Motor neuron (in vitro differentiated cells): ENCODE data around the gene GNG14. TPM values are rescaled to one million over a fixed set of nuclear protein-coding genes. Genes with fewer than 3 reads are reported as not detected.
"Not testable (repeated sequence)": the region's sequence is repeated elsewhere in the genome, so short reads cannot be mapped to it uniquely, and the experiment has no call there.

ENCODE experiments used
- ATAC-seq, 8 experiments: fragments of 200-7000 bp; cut with Tn5 transposase; replicated peaks in 6 of 8; 2 replicates each; pipeline ENCODE4 v1.8.0; 2021; ENCODE audit warnings: mild to moderate bottlenecking in 8 of 8, moderate library complexity in 8 of 8
- H3K27ac ChIP-seq, 2 donors: fragments of 250-450 bp; sonication (Bioruptor Pico); 2 replicates each; pipeline ENCODE4 v1.9.0; 2021; ENCODE audit warnings: antibody characterized with exemption in 2 of 2, mild to moderate bottlenecking in 2 of 2, moderate library complexity in 1 of 2
- H3K4me1 ChIP-seq, 2 donors: fragments of 250-450 bp; sonication (Bioruptor Pico); replicated peaks in 1 of 2; 2 replicates each; pipeline ENCODE4 v1.6.1; 2021; ENCODE audit warnings: antibody characterized with exemption in 2 of 2, mild to moderate bottlenecking in 2 of 2, moderate library complexity in 1 of 2
- H3K4me3 ChIP-seq, 5 donors: fragments of 250-450 bp; sonication (Bioruptor Pico); 2 replicates each; pipeline ENCODE4 v1.9.0; 2021; ENCODE audit warnings: antibody characterized with exemption in 5 of 5, mild to moderate bottlenecking in 5 of 5, moderate library complexity in 4 of 5
- WGBS, 10 experiments: fragments of 450-650 bp; shearing (Covaris generic); methylation state at CpG; one replicate each; pipeline ENCODE4 v1.0.0; 2022; 5-methylcytosine and 5-hydroxymethylcytosine counted together
- in situ Hi-C, 9 experiments: fragments of 400-800 bp; cut with MboI; loops; one replicate each; pipeline ENCODE4 v1.15.0; 2021; ENCODE audit warnings: low sequenced_read_pairs in 9 of 9, low pct_unique_long_range_greater_than_20kb in 2 of 9; ENCODE audit not compliant: unreplicated experiment in 9 of 9
- total RNA-seq, 8 experiments: library from RNA; unstranded; fragments of 300-600 nt; gene quantifications; 2 replicates each; pipeline versions ENCODE4 v1.2.3 to v1.2.4, GENCODE V29; 2022

GNG14 gene
- total RNA-seq, 8 experiments from 2014 or later = 3.7 to 5.7 TPM; not detected in 6

- in situ Hi-C loops = no loop called here
Measured at GRCh38 chr19:12689581-12690216, 1.9 kb downstream of the GNG14 start.

GRCh38 chr19:12692960-12693359 is 5.2 kb downstream of the GNG14 start:
- in situ Hi-C loops = no loop called here
- WGBS, 10 experiments = 60 to 100% (median 86%) methylated on average over 1 to 2 of the region's 5 CpGs; no CpG with 5 or more reads in 2 of the 10 experiments

More at GRCh38 chr19:12689581-12690216, 1.9 kb downstream of the GNG14 start:
- no peak overlapping the region for H3K4me3 ChIP-seq
- H3K4me1 ChIP-seq = no peaks in the 10 kb centered on the region
- no peak overlapping the region for H3K27ac ChIP-seq
- WGBS, 10 experiments = 80% methylated on average over 2 of the region's 26 CpGs; no CpG with 5 or more reads in 8 of the 10 experiments
- peak in 6 of 8 experiments; percentile 4 to 28 (median 18) for ATAC-seq

GRCh38 chr19:12694641-12695040 is 6.8 kb downstream of the GNG14 start:
- no peak overlapping the region for H3K27ac ChIP-seq
- WGBS, 10 experiments = 70 to 91% (median 88%) methylated on average over 2 to 5 of the region's 16 CpGs; no CpG with 5 or more reads in 7 of the 10 experiments
- H3K4me3 ChIP-seq = no peak overlapping the region
- peaks cover 7 to 10% of the 10 kb centered on the region in 2 donors for H3K4me1 ChIP-seq
- no peak for ATAC-seq
- in situ Hi-C loops = no loop called here

More at GRCh38 chr19:12692960-12693359, 5.2 kb downstream of the GNG14 start:
- Histone ChIP-seq H3K4me1 (peaks cover 7 to 10% of the 10 kb centered on the region in 2 donors), H3K27ac (no peak overlapping the region), H3K4me3 (no peak overlapping the region)
- no peak for ATAC-seq

DNA sequence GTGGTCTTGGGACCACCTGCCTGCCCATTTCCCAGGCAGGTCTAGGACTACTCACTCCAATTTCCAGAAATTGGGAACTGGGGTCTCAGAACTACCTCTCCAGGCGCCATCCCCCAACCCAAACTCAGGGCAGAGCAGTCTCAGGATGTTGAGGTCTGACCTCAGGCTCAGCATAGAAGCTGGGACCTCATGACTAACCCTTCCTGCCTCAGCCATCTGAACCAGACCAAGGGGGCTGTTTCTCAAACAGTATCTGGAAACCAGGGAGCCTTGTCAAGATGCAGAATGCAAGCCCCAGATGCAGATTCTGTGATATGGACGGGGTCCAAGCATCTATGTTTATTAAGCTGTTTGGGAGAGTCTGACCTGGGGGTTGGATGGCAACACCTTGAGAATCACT is 7.3 kb downstream of the GNG14 start:
- Histone ChIP-seq H3K27ac (no peak overlapping the region), H3K4me3 (peak overlapping the region in 2 of 5 donors; percentile 62 to 90), H3K4me1 (peaks cover 7 to 10% of the 10 kb centered on the region in 2 donors)
- no peak for ATAC-seq
- 20 to 70% (median 60%) methylated on average over 1 to 2 of the region's 2 CpGs; no CpG with 5 or more reads in 5 of the 10 experiments for WGBS, 10 experiments
- in situ Hi-C loops = no loop called here

- WGBS, 10 experiments = 67 to 100% methylated on average over 1 of the region's 1 CpG; no CpG with 5 or more reads in 8 of the 10 experiments
- no peak for ATAC-seq
- in situ Hi-C loops = no loop called here
- no peak overlapping the region for H3K27ac ChIP-seq
- peak overlapping the region; percentile 53 to 90 (median 62) for H3K4me3 ChIP-seq
- H3K4me1 ChIP-seq = peaks cover 7 to 10% of the 10 kb centered on the region in 2 donors
Measured at GRCh38 chr19:12695514-12695913, 7.7 kb downstream of the GNG14 start.

- in situ Hi-C loops = no loop called here
- peak overlapping the region; percentile 53 to 90 (median 62) for H3K4me3 ChIP-seq
- peak in 5 of 8 experiments; percentile 27 to 47 (median 41) for ATAC-seq
- 0 to 14% methylated on average over 1 of the region's 36 CpGs; no CpG with 5 or more reads in 8 of the 10 experiments for WGBS, 10 experiments
- peak overlapping the region; percentile 91 to 93 for H3K27ac ChIP-seq
- H3K4me1 ChIP-seq = peaks cover 7 to 10% of the 10 kb centered on the region in 2 donors
Measured at GRCh38 chr19:12695997-12696365, 8.2 kb downstream of the GNG14 start.

GRCh38 chr19:12696366-12697335 is 8.9 kb downstream of the GNG14 start, which contains the start of gene FBXW9:
Gene FBXW9 (minus strand): TSS chr19:12696631. CDS start chr19:12696581, 50 bp downstream.
- in situ Hi-C loops = no loop called here
- ATAC-seq = peak; percentile 83 to 94 (median 90)
- WGBS, 10 experiments = 6 to 68% (median 23%) methylated on average over 3 to 28 of the region's 59 CpGs; no CpG with 5 or more reads in 3 of the 10 experiments
- Histone ChIP-seq H3K4me3 (peak within 1 kb of the TSS; percentile 53 to 90 (median 62)), H3K27ac (peak within 1 kb of the TSS; percentile 91 to 93), H3K4me1 (peaks cover 7 to 10% of the 10 kb centered on the region in 2 donors)

- ATAC-seq, in situ Hi-C loops, H3K27ac ChIP-seq: not testable (repeated sequence)
- H3K4me1 ChIP-seq = peaks cover 7 to 11% of the 10 kb centered on the region in 2 donors
- WGBS, 10 experiments = 80 to 100% (median 100%) methylated on average over 1 to 6 of the region's 22 CpGs; no CpG with 5 or more reads in 3 of the 10 experiments
- peak overlapping the region in 2 of 5 donors; percentile 62 to 90 for H3K4me3 ChIP-seq
Measured at GRCh38 chr19:12697425-12697824, 9.6 kb downstream of the GNG14 start.

DNA sequence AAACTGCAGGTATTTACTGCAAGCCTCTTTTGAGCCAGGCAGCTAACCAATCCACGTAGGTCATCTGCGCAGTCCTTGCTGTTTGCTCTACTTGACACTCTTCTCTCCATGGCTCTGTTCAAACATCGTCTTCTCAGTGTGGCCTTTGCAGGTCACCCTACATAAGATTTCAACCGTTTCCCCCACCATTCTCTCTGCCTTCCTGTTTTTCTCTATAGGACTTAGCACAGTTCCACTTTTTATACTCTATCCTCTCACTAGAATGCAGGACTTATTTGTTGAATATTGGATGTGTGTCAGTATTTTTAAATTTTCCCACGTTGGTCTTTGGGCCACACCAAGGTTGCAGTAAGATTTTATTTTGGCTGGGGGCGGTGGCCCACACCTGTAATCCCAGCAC is 10.3 kb downstream of the GNG14 start:
- ATAC-seq = no peak
- peaks cover 12 to 15% of the 10 kb centered on the region in 2 donors for H3K4me1 ChIP-seq
- in situ Hi-C loops = no loop called here
- H3K27ac ChIP-seq = no peak overlapping the region
- H3K4me3 ChIP-seq = no peak overlapping the region
- WGBS, 10 experiments = 50 to 95% (median 84%) methylated on average over 2 to 6 of the region's 6 CpGs; no CpG with 5 or more reads in 4 of the 10 experiments

GRCh38 chr19:12701596-12702282 is 13.9 kb downstream of the GNG14 start:
- in situ Hi-C loops = no loop called here
- WGBS, 10 experiments = 100% methylated on average over 1 to 6 of the region's 33 CpGs; no CpG with 5 or more reads in 8 of the 10 experiments
- peaks cover 9 to 10% of the 10 kb centered on the region in 2 donors for H3K4me1 ChIP-seq
- H3K27ac ChIP-seq = no peak overlapping the region
- ATAC-seq = peak in 3 of 8 experiments; percentile 11 to 19 (median 16)
- H3K4me3 ChIP-seq = no peak overlapping the region

DNA sequence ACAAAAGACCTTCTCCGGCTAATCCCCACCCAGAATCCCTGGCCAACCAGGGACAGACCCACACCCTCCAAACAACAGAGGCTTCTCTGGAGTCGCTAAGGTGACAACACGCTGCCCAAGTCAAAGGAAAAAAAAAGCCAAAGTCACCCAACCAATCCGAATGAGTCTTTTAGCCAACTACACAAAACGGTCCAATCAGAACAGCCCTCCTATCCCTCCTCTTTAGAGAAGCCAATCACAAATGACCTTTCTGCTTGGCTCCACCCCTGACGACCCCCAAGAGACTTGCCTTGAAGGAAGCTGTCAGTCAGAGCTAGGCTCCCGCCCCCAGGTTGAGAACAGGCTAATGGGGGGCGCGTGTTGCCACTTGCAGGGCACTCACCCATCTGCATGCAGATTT is 15.2 kb downstream of the GNG14 start:
- Histone ChIP-seq H3K27ac (peak overlapping the region; percentile 58 to 91), H3K4me3 (peak overlapping the region in 1 of 5 donors; percentile 9), H3K4me1 (peaks cover 8 to 9% of the 10 kb centered on the region in 2 donors)
- peak; percentile 6 to 88 (median 86) for ATAC-seq
- in situ Hi-C loops = no loop called here
- 50 to 100% (median 90%) methylated on average over 1 to 3 of the region's 9 CpGs; no CpG with 5 or more reads in 6 of the 10 experiments for whole genome bisulfite sequencing, 10 experiments

DNA sequence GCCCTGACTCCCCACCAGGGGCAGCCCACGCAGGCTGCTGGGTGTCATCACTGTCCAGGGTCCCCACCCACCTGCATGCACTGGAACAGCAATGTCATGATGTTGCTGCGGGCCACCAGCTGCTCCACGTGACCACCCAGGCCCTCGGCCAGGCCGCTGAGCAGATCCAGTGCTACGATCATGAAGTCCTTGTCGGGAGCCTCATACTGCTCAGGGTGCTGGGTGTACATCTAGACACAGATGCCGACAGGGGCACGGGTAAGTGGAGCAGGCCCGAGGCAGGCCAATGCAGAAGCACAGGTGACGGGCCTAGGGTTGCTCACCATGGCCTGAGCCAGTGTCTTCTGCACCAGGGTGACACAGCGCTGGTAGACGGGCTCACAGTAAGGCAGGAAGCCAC is 17.4 kb downstream of the GNG14 start:
- WGBS, 10 experiments = 87 to 100% (median 100%) methylated on average over 2 to 9 of the region's 13 CpGs; no CpG with 5 or more reads in 5 of the 10 experiments
- no peak overlapping the region for H3K4me3 ChIP-seq
- H3K27ac ChIP-seq = no peak overlapping the region
- peaks cover 8 to 9% of the 10 kb centered on the region in 2 donors for H3K4me1 ChIP-seq
- no peak for ATAC-seq
- in situ Hi-C loops = no loop called here
